ENCODE data around the gene DCHS1. TPM values are rescaled to one million over a fixed set of nuclear protein-coding genes. Genes with fewer than 3 reads are reported as not detected.
A peak's percentile ranks its signal among the peaks of the same experiment; 100 is the strongest.

The DCHS1 gene
- polyA plus RNA-seq, 2 of the 4 experiments (the other 2 are of a cell fraction): 0.06 TPM

GRCh38 chr11:6682936-6683861, 27.6 kb upstream of the DCHS1 start, which contains the start of gene MRPL17:
TSS of gene MRPL17 (minus strand) at chr11:6683340. CDS start at chr11:6683296, 44 bp downstream.
- Histone ChIP-seq H3K9me3 (no peaks in the 10 kb centered on the region), H3K4me2 (peak within 1 kb of the TSS; percentile 78), H3K27ac (peak within 1 kb of the TSS; percentile 86 to 95), H3K4me3 (peak within 1 kb of the TSS; percentile 83), H3K4me1 (peaks cover 11% of the 10 kb centered on the region; the same call in 2 of the 3 replicates)
- WGBS (ENCODE audit: missing lambda C conversion rate): under 1% methylated on average over 44 of the region's 70 CpGs
- DNase-seq (ENCODE audit: low read depth in 1 of 2, low spot score in 1 of 2): peak; percentile 97 to 99
- ChIA-PET POLR2A (interaction anchor here (0.7 to 1.5 kb wide), 21 partner anchors 11 to 322 kb away, joined by 3 to 15 read pairs (median 4); partner anchors contain the start of genes APBB1, ARFIP2, ILK and RRP8), CTCF (interaction anchor here (0.7 to 2.9 kb wide), 36 partner anchors 10 to 817 kb away, joined by 3 to 35 read pairs (median 4); partner anchors contain the start of genes ARFIP2, ILK, RRP8 and TAF10)
- ATAC-seq: peak; percentile 95 to 98
- no peak for FAIRE-seq
- TF ChIP-seq CHD2 (IDR thresholded peaks at IDR 0.05; ENCODE audit: low read length, partially characterized antibody) (no peak), BHLHE40 (IDR thresholded peaks at IDR 0.05; ENCODE audit: low read depth, low read length) (no peak), HES2 (IDR thresholded peaks at IDR 0.05) (no peak), NR3C1 (IDR thresholded peaks at IDR 0.05) (no peak), HEYL (CRISPR knock-in tag; IDR thresholded peaks at IDR 0.05) (no peak), CTCF (IDR thresholded peaks at IDR 0.05) (peak; percentile 88), MAFK (IDR thresholded peaks at IDR 0.05; ENCODE audit: partially characterized antibody) (peak; percentile 65), JUN (IDR thresholded peaks at IDR 0.05) (peak; percentile 64 to 86; a peak in 4 of 5 replicates), GATA3 (IDR thresholded peaks at IDR 0.05; ENCODE audit: borderline replicate concordance) (no peak), USF2 (IDR thresholded peaks at IDR 0.05) (no peak), EP300 (IDR thresholded peaks at IDR 0.05) (no peak), POLR2A (IDR thresholded peaks at IDR 0.05; ENCODE audit: low read length) (peak; percentile 98), HOXB13 (CRISPR knock-in tag; IDR thresholded peaks at IDR 0.05; ENCODE audit: low read depth) (no peak), ELK1 (IDR thresholded peaks at IDR 0.05; ENCODE audit: low read depth, low read length) (no peak), POLR2AphosphoS2 (conservative IDR thresholded peaks at IDR 0.05; ENCODE audit: low read length) (no peak), HDAC2 (IDR thresholded peaks at IDR 0.05) (no peak), BCL3 (IDR thresholded peaks at IDR 0.05) (peak; percentile 83; the same call in 2 of the 3 replicates), TP53 (CRISPR knock-in tag; IDR thresholded peaks at IDR 0.05) (no peak), TFCP2L1 (CRISPR knock-in tag; IDR thresholded peaks at IDR 0.05) (no peak), RFX5 (IDR thresholded peaks at IDR 0.05) (0 out of 2 replicates have a peak, but pooled peaks have one; percentile 55), MAZ (IDR thresholded peaks at IDR 0.05; ENCODE audit: borderline replicate concordance, low read depth, low read length) (no peak), RNF2 (IDR thresholded peaks at IDR 0.05; ENCODE audit: borderline replicate concordance, low read depth) (no peak), CHD4 (IDR thresholded peaks at IDR 0.05; ENCODE audit: borderline replicate concordance) (no peak), PHF8 (IDR thresholded peaks at IDR 0.05; ENCODE audit: borderline replicate concordance, low read depth) (peak; percentile 90), RCOR1 (IDR thresholded peaks at IDR 0.05; ENCODE audit: low read depth, low read length) (no peak), SMC3 (IDR thresholded peaks at IDR 0.05) (peak; percentile 83), FOSB (CRISPR knock-in tag; IDR thresholded peaks at IDR 0.05) (no peak), CBX8 (IDR thresholded peaks at IDR 0.05) (no peak), E2F6 (IDR thresholded peaks at IDR 0.05; ENCODE audit: borderline replicate concordance, low read depth) (peak; percentile 96), FOSL2 (IDR thresholded peaks at IDR 0.05) (no peak), FOSL2 (CRISPR knock-in tag; IDR thresholded peaks at IDR 0.05) (no peak), RARB (CRISPR knock-in tag; IDR thresholded peaks at IDR 0.05) (no peak), MYC (IDR thresholded peaks at IDR 0.05; ENCODE audit: borderline replicate concordance, low read length) (peak; percentile 86), MAX (IDR thresholded peaks at IDR 0.05) (peak; percentile 97), RAD21 (conservative IDR thresholded peaks at IDR 0.05 in 1 of 2, IDR thresholded peaks at IDR 0.05 in 1 of 2) (peak; percentile 55 to 76), ZFP36 (IDR thresholded peaks at IDR 0.05; ENCODE audit: borderline replicate concordance, partially characterized antibody) (no peak)

Measured in A549 (cell line).